HT1080 (cell line): ENCODE measurements around the gene CEACAM6. TPM values are rescaled to one million over a fixed set of nuclear protein-coding genes. Genes with fewer than 3 reads are reported as not detected.
A peak's percentile ranks its signal among the peaks of the same experiment; 100 is the strongest.
"Not testable (repeated sequence)": the region's sequence is repeated elsewhere in the genome, so short reads cannot be mapped to it uniquely, and the experiment has no call there.

ENCODE experiments used
- DNase-seq: peaks from one replicate; pipeline ENCODE4 v3.0.0-alpha.2; 2015; ENCODE audit warnings: low read depth
- total RNA-seq: library from RNA; depleted of rRNA; stranded (reverse); fragments of >200 nt; shearing (Covaris generic); gene quantifications from 2 replicates; pipeline ENCODE4 v1.2.3, GENCODE V29; 2014

The CEACAM6 gene
- total RNA-seq, 1 experiment from 2014 or later, result not detected

- DNase-seq, result peak; percentile 28
These were observed 8.6 kb upstream of the CEACAM6 start for GRCh38 chr19:41746593-41747227.

GRCh38 chr19:41748012-41748411, 7.3 kb upstream of the CEACAM6 start:
- DNase-seq, result no peak

GRCh38 chr19:41750248-41751134, 4.8 kb upstream of the CEACAM6 start:
- not testable (repeated sequence) for DNase-seq

GRCh38 chr19:41753159-41753558, 2.2 kb upstream of the CEACAM6 start:
- peak; percentile 27 for DNase-seq

- no peak for DNase-seq
These were observed 1.3 kb upstream of the CEACAM6 start for GRCh38 chr19:41753936-41754529.

GRCh38 chr19:41758846-41759245, 3.5 kb downstream of the CEACAM6 start:
- DNase-seq, result no peak

GRCh38 chr19:41767115-41767514, 11.8 kb downstream of the CEACAM6 start:
- DNase-seq, result no peak

- DNase-seq, result not testable (repeated sequence)
These were observed 12.8 kb downstream of the CEACAM6 start for GRCh38 chr19:41768105-41768504.

GRCh38 chr19:41769608-41770007, 14.3 kb downstream of the CEACAM6 start:
- DNase-seq, result no peak

- DNase-seq, result no peak
These were observed 16.1 kb downstream of the CEACAM6 start for GRCh38 chr19:41771410-41771809.

GRCh38 chr19:41774515-41774980, 19.2 kb downstream of the CEACAM6 start:
- DNase-seq, result no peak

GRCh38 chr19:41776700-41777099, 21.4 kb downstream of the CEACAM6 start:
- no peak for DNase-seq

GRCh38 chr19:41783612-41784011, 28.3 kb downstream of the CEACAM6 start:
- DNase-seq, result no peak

GRCh38 chr19:41784312-41784711, 29.0 kb downstream of the CEACAM6 start:
- DNase-seq, result no peak

GRCh38 chr19:41784743-41785142, 29.4 kb downstream of the CEACAM6 start:
- no peak for DNase-seq

- DNase-seq, result peak; percentile 58
These were observed 30.3 kb downstream of the CEACAM6 start for GRCh38 chr19:41785653-41786052.

- no peak for DNase-seq
These were observed 31.7 kb downstream of the CEACAM6 start for GRCh38 chr19:41787055-41787454.

GRCh38 chr19:41788518-41788917, 33.2 kb downstream of the CEACAM6 start:
- DNase-seq, result not testable (repeated sequence)

GRCh38 chr19:41789053-41789452, 33.7 kb downstream of the CEACAM6 start:
- not testable (repeated sequence) for DNase-seq

- DNase-seq, result peak; percentile 48
These were observed 37.4 kb downstream of the CEACAM6 start for GRCh38 chr19:41792513-41793413.

- no peak for DNase-seq
These were observed 38.0 kb downstream of the CEACAM6 start for GRCh38 chr19:41793414-41793727.
